Lung (tissue), 12 donors: Measurements from ENCODE around the gene OTOP1. TPM values are rescaled to one million over a fixed set of nuclear protein-coding genes. Genes with fewer than 3 reads are reported as not detected.
"Not testable (repeated sequence)": the region's sequence is repeated elsewhere in the genome, so short reads cannot be mapped to it uniquely, and the experiment has no call there.

Source experiments
- ATAC-seq: fragments of 200-7000 bp; cut with Tn5 transposase; one replicate; pipeline ENCODE4 v1.9.1; 2020; ENCODE audit warnings: moderate number of reproducible peaks; ENCODE audit not compliant: insufficient read depth, low FRiP score
- DNase-seq, 3 donors: peaks; one replicate each; pipeline ENCODE4 v3.0.0-alpha.2; 2013 to 2017
- H3K27ac ChIP-seq, 2 donors: one replicate each; pipeline ENCODE4 v1.5.1; 2013; ENCODE audit warnings: mild to moderate bottlenecking in 2 of 2, moderate library complexity in 2 of 2, control low read depth in 1 of 2, inconsistent platforms in 1 of 2, low read depth in 1 of 2, low read length in 1 of 2
- H3K27me3 ChIP-seq, 3 donors: one replicate each; pipeline ENCODE4 v1.5.1; 2013; ENCODE audit warnings: low read length in 2 of 3; ENCODE audit not compliant: control insufficient read depth in 3 of 3, insufficient read depth in 3 of 3
- H3K36me3 ChIP-seq, 4 donors: one replicate each; pipeline ENCODE4 v1.5.1; 2013; ENCODE audit warnings: low read length in 4 of 4, mild to moderate bottlenecking in 1 of 4, moderate library complexity in 1 of 4; ENCODE audit not compliant: control insufficient read depth in 4 of 4, insufficient read depth in 4 of 4
- H3K4me1 ChIP-seq, 5 donors: one replicate each; pipeline ENCODE4 v1.5.1; 2013; ENCODE audit warnings: low read length in 5 of 5, mild to moderate bottlenecking in 2 of 5, moderate library complexity in 1 of 5; ENCODE audit not compliant: control insufficient read depth in 5 of 5, insufficient read depth in 5 of 5
- H3K4me3 ChIP-seq: one replicate; pipeline ENCODE4 v1.5.1; 2013; ENCODE audit warnings: mild to moderate bottlenecking, control low read depth, moderate library complexity
- H3K9ac ChIP-seq, 2 donors: one replicate each; pipeline ENCODE4 v1.5.1; 2013; ENCODE audit warnings: low read length in 2 of 2, control low read depth in 1 of 2; ENCODE audit not compliant: insufficient read depth in 1 of 2
- H3K9me3 ChIP-seq, 4 donors: one replicate each; pipeline ENCODE4 v1.5.1; 2013; ENCODE audit warnings: low read length in 3 of 4, mild to moderate bottlenecking in 1 of 4, moderate library complexity in 1 of 4; ENCODE audit not compliant: control insufficient read depth in 4 of 4, insufficient read depth in 3 of 4
- WGBS, 2 donors: extraction: QIAGEN DNeasy Blood & Tissue Kit; methylation state at CpG; one replicate each; pipeline ENCODE4 v1.1.7; 2013; 5-methylcytosine and 5-hydroxymethylcytosine counted together
- polyA plus RNA-seq, 2 donors: library from polyadenylated mRNA; stranded (reverse); fragments of 200-250 nt; gene quantifications; one replicate each; pipeline ENCODE4 v1.2.1, GENCODE V29; 2013
- total RNA-seq, 2 donors: library from RNA; depleted of rRNA in 1 of 2; stranded (reverse); fragments of >200 nt in 1 of 2; gene quantifications; one replicate each; pipeline ENCODE4 v1.2.1, GENCODE V29; 2014 to 2021
- TF ChIP-seq, protein P1 (sequence below): IDR thresholded peaks from 2 replicates; pipeline ENCODE4 v1.5.1; 2012; ENCODE audit warnings: mild to moderate bottlenecking; ENCODE audit errors: control extremely low read depth, extremely low read depth
- donor health status: control.
- donor health status: control.
- donor health status: Bipolar disorder and iron deficiency.
- donor health status: healthy.
- donor health status: DM: yes; HTN: yes; CAD: no.

Gene OTOP1
- total and polyA plus RNA-seq, 4 donors: not detected

DNA sequence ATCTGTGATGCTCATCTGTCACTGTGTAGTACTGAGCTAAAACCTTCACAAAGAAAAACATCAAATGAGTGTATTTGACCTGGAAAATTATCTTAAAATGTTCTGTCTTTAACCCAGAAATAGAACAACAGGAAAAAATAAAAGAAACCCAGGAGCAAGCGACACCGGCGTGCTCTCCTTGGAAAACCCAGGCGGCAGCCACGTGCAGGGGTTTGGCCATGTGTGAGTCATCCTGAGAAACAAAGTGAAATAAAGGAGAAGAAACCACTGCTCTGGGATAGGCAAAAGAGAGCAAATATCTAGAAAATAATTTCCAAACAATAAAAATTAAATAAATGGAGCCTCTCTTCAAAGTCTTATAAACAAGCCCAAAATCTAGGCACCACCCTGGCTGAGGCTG is 41.3 kb upstream of the OTOP1 start:
- H3K27ac ChIP-seq: no peak overlapping the region
- 77 to 90% methylated on average over 5 of the region's 5 CpGs for WGBS, 2 donors
- no peak overlapping the region for H3K9ac ChIP-seq
- ATAC-seq (no peak), DNase-seq (no peak)
- TF ChIP-seq, protein P1, sequence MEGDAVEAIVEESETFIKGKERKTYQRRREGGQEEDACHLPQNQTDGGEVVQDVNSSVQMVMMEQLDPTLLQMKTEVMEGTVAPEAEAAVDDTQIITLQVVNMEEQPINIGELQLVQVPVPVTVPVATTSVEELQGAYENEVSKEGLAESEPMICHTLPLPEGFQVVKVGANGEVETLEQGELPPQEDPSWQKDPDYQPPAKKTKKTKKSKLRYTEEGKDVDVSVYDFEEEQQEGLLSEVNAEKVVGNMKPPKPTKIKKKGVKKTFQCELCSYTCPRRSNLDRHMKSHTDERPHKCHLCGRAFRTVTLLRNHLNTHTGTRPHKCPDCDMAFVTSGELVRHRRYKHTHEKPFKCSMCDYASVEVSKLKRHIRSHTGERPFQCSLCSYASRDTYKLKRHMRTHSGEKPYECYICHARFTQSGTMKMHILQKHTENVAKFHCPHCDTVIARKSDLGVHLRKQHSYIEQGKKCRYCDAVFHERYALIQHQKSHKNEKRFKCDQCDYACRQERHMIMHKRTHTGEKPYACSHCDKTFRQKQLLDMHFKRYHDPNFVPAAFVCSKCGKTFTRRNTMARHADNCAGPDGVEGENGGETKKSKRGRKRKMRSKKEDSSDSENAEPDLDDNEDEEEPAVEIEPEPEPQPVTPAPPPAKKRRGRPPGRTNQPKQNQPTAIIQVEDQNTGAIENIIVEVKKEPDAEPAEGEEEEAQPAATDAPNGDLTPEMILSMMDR: no peak
- H3K4me1 ChIP-seq: no peaks in the 10 kb centered on the region
- no peaks in the 10 kb centered on the region for H3K27me3 ChIP-seq
- H3K36me3 ChIP-seq: peaks cover 14 to 19% (median 16%) of the 10 kb centered on the region in 4 donors
- no peak overlapping the region for H3K4me3 ChIP-seq
- H3K9me3 ChIP-seq: no peaks in the 10 kb centered on the region

DNA sequence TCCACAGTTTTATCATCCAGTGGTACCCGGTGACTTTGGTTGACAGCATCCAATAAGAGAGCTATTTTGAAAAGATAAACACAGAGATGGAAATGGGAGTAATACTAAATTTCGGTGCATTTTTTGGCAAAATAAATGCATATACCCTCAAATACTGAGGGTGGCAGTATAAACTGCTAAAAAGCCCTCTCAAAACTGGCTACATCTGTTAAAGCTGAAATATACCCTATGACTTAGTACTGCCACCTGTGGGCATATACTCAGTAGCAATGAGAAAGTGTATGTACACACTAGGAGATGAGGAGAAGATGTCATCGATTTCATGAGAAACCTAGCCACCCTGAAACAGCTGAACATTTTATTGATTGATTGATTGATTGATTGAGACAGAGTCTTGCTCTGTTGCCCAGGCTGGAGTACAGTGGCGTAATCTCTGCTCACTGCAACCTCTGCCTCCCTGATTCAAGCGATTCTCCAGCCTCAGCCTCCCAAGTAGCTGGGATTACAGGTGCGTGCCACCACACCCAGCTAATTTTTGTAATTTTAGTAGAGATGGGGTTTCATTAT is 33.5 kb upstream of the OTOP1 start:
- DNase-seq (peak in 1 of 3 donors; percentile 27), ATAC-seq (no peak)
- Histone ChIP-seq H3K27ac (no peak overlapping the region), H3K36me3 (no peaks in the 10 kb centered on the region), H3K27me3 (peaks cover 0 to 2% (median 0%) of the 10 kb centered on the region in 3 donors), H3K4me1 (no peaks in the 10 kb centered on the region), H3K9me3 (no peaks in the 10 kb centered on the region), H3K9ac (no peak overlapping the region), H3K4me3 (no peak overlapping the region)
- WGBS, 2 donors: 73% methylated on average over 6 of the region's 6 CpGs
- TF ChIP-seq, protein P1: peak; percentile 35

DNA sequence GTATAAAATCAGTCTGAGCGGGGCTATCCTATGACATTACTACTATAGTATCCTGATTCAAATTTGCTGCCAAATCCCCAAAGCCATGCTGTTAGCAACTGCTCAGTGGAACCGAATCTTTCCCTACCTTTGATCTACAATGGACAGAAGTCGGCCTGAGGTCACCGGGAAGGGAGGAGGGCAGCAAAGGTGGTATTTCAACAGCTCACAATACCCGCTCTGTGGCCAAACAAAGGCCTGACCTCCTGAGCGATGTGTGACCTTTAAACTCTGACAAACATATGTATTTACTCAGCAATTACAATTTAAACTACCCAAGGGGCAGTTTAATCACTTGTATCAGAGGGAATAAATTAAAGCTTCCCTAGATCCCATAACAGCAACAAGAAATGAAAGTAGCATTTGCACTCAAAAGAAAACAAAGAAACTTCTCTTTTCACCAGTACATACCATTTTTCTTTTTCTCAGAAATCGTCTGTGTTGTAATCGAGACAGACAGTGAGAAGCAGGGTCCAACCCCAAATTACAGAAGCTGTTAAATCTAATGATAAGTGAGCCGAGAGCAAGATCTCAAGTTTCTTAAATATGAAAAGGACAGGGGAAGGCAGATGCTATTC is 32.9 kb upstream of the OTOP1 start:
- Histone ChIP-seq H3K9ac (peak overlapping the region in 1 of 2 donors; percentile 5), H3K4me3 (no peak overlapping the region), H3K27ac (no peak overlapping the region), H3K9me3 (no peaks in the 10 kb centered on the region), H3K27me3 (peaks cover 0 to 3% (median 0%) of the 10 kb centered on the region in 3 donors), H3K36me3 (no peaks in the 10 kb centered on the region), H3K4me1 (no peaks in the 10 kb centered on the region)
- DNase-seq (no peak), ATAC-seq (no peak)
- TF ChIP-seq, protein P1: no peak
- WGBS, 2 donors: 50 to 63% methylated on average over 9 of the region's 9 CpGs

DNA sequence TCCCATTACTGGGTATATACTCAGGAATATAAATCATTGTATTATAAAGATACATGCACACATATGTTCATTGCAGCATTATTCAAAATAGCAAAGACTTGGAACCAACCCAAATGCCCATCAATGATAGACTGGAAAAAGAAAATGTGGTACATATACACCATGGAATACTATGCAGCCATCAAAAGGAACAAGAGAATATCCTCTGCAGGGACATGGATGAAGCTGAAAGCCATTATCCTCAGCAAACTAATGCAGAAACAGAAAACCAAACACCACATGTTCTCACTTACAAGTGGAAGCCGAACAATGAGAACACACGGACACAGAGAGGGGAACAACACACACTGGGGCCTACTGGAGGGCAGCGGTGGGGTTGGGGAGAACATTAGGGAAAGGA is 31.0 kb upstream of the OTOP1 start:
- ATAC-seq: not testable (repeated sequence)

More for the DNA sequence above, 31.0 kb upstream of the OTOP1 start:
- not testable (repeated sequence) for H3K27ac ChIP-seq, H3K4me3 ChIP-seq, H3K9me3 ChIP-seq, DNase-seq, H3K9ac ChIP-seq, H3K27me3 ChIP-seq, H3K4me1 ChIP-seq, H3K36me3 ChIP-seq
- WGBS, 2 donors: 87 to 93% methylated on average over 3 of the region's 3 CpGs
